ENCODE results near the gene KIF22. TPM values are rescaled to one million over a fixed set of nuclear protein-coding genes. Genes with fewer than 3 reads are reported as not detected.

KIF22 gene
- total RNA-seq, 1 experiment from 2014 or later = 155 TPM

DNA sequence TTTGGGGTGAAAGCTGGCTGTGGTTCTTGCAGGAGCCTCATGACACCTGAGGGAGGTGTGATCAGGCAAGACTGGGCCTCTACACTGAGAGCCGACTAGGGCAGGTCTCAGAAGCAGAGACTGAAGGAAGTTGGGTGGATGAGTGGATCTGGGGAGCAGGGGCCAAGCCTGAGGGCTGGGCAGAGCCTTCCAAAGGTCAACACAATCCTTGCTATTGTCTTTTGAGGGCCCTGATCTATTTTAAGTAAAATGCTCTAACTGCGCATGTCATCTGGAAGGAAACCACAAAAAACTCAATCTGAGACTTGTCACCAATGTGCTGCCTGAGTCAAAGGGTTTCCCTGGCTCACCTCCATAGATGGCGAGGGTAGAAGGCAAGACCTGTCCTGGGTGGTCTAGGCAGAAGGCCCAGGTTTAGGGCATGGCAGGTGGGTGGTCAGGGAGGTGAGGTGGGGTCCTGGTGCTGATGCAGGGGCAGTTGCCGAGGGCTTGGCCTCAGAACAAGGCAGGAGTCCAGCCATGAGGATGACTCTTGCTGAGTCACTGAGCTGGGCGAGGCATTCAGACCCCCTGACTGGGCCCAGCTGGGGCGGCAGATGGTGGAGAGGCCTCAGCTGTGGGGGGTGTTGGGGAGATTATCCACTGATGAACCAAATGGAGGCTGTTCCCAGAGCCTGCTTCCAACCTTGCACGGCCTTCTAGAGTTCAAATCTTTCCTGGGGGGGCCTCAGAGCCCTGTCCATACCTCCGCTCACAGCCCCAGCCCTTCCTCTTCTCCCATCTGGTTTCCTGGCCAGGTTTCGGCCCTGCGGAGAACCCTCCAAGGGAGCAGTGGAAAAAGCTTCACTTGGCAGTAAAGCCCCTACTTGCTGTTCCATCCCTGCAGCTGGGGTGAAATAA, 34.8 kb downstream of the KIF22 start:
- Histone ChIP-seq H3K4me2 (ENCODE audit: low read length) (peak overlapping the region; percentile 78), H3K4me3 (replicated peaks in 1 of 2; ENCODE audit: low read depth in 1 of 2, low read length in 2 of 2) (peak overlapping the region in 1 of 2 experiments; percentile 38; a peak in 2 of 4 replicates), H3K27me3 (ENCODE audit: insufficient read depth, low read length) (no peaks in the 10 kb centered on the region), H4K20me1 (ENCODE audit: insufficient read depth) (no peaks in the 10 kb centered on the region), H3K4me1 (ENCODE audit: control insufficient read depth in 1 of 2, insufficient read depth in 2 of 2, low read length in 2 of 2) (peaks cover 72 to 99% of the 10 kb centered on the region in 2 experiments), H2AFZ (ENCODE audit: low read depth, low read length, poor library complexity, severe bottlenecking) (no peak overlapping the region), H3K9me3 (ENCODE audit: control insufficient read depth in 1 of 2, insufficient read depth in 1 of 2, low read depth in 1 of 2, low read length in 2 of 2) (no peaks in the 10 kb centered on the region), H3K27ac (ENCODE audit: low read depth, low read length) (peak overlapping the region; percentile 98), H3K9me2 (ENCODE audit: insufficient read depth) (no peaks in the 10 kb centered on the region), H3K36me3 (ENCODE audit: control insufficient read depth in 1 of 2, insufficient read depth in 2 of 2, low read length in 2 of 2) (no peaks in the 10 kb centered on the region), H3K9ac (ENCODE audit: low read length) (peak overlapping the region; percentile 56), H3K79me2 (ENCODE audit: insufficient read depth, low read length) (peaks cover 37% of the 10 kb centered on the region)
- ChIA-PET CTCF (interaction anchor here (0.6 to 4.9 kb wide), 3 partner anchors 9 to 207 kb away, joined by 3 to 29 read pairs (median 12); partner anchors contain the start of gene PAGR1), RAD21 (ENCODE audit: low non-redundant PET in 1 of 2, low total read pairs in 2 of 2, uncharacterized antibody in 2 of 2, unreplicated experiment in 2 of 2) (no interaction called here), POLR2A (interaction anchor here (1.1 to 1.2 kb wide), 2 partner anchors 9 to 14 kb away, joined by 3 read pairs; partner anchors contain the start of gene PAGR1)
- BruUV-seq (replicated peaks) = no TSS peak
- DNase-seq (ENCODE audit: low read depth, low spot score) (no peak), ATAC-seq (peak; percentile 41)
- intact Hi-C loops (cut with micrococcal nuclease) = no loop called here
- no peak for TF ChIP-seq FOSL1 (IDR thresholded peaks at IDR 0.05; ENCODE audit: low read depth)
- TF ChIP-seq POLR2AphosphoS5 (IDR thresholded peaks at IDR 0.05; ENCODE audit: low read depth, low read length) = peak; percentile 53

DNA sequence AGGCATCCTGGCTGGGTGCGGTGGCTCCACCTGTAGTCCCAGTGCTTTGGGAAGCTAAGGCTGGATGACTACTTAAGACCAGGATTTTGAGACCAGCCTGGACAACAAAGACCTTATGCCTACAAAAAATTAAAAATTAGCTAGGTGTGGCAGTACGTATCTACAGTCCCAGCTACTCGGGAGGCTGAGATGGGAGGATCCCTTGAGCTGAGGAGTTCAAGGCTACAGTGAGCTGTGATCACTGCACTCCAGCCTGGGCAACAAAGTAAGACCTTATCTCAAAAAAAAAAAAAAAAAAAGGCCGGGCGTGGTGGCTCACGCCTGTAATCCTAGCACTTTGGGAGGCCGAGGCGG, 35.8 kb downstream of the KIF22 start:
- no peaks in the 10 kb centered on the region for H3K36me3 ChIP-seq (ENCODE audit: control insufficient read depth in 1 of 2, insufficient read depth in 2 of 2, low read length in 2 of 2)
- H4K20me1 ChIP-seq (ENCODE audit: insufficient read depth) = no peaks in the 10 kb centered on the region
- peak overlapping the region; percentile 78 for H3K4me2 ChIP-seq (ENCODE audit: low read length)
- ChIA-PET POLR2A (interaction anchor here (0.7 to 1.2 kb wide), 2 partner anchors 15 to 205 kb away, joined by 3 read pairs; partner anchors contain the start of gene TLCD3B), RAD21 (ENCODE audit: low non-redundant PET in 1 of 2, low total read pairs in 2 of 2, uncharacterized antibody in 2 of 2, unreplicated experiment in 2 of 2) (no interaction called here), CTCF (interaction anchor here (2.2 to 4.9 kb wide), 2 partner anchors 10 to 22 kb away, joined by 12 to 29 read pairs; partner anchors contain the start of gene PAGR1)
- ATAC-seq = no peak
- intact Hi-C loops (cut with micrococcal nuclease) = no loop called here
- TF ChIP-seq ZFX (IDR thresholded peaks at IDR 0.05) (no peak), EZH2 (IDR thresholded peaks at IDR 0.05) (no peak), TCF7L2 (IDR thresholded peaks at IDR 0.05; ENCODE audit: borderline replicate concordance, extremely low read depth, insufficient read depth, insufficient read length) (no peak), FOSL1 (IDR thresholded peaks at IDR 0.05; ENCODE audit: low read depth) (no peak), RAD21 (IDR thresholded peaks at IDR 0.05; ENCODE audit: low read depth) (no peak), EGR1 (IDR thresholded peaks at IDR 0.05; ENCODE audit: low read depth) (no peak), CBX3 (IDR thresholded peaks at IDR 0.05; ENCODE audit: low read depth) (no peak), ZNF274 (IDR thresholded peaks at IDR 0.05; ENCODE audit: low read depth, low read length) (no peak), SRF (IDR thresholded peaks at IDR 0.05; ENCODE audit: low read depth) (no peak), YY1 (IDR thresholded peaks at IDR 0.05; ENCODE audit: extremely low read depth, insufficient replicate concordance, low read depth, low read length) (no peak)
- TF ChIP-seq, protein P1, sequence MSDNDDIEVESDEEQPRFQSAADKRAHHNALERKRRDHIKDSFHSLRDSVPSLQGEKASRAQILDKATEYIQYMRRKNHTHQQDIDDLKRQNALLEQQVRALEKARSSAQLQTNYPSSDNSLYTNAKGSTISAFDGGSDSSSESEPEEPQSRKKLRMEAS (IDR thresholded peaks at IDR 0.05) = no peak
- TF ChIP-seq, protein P2, sequence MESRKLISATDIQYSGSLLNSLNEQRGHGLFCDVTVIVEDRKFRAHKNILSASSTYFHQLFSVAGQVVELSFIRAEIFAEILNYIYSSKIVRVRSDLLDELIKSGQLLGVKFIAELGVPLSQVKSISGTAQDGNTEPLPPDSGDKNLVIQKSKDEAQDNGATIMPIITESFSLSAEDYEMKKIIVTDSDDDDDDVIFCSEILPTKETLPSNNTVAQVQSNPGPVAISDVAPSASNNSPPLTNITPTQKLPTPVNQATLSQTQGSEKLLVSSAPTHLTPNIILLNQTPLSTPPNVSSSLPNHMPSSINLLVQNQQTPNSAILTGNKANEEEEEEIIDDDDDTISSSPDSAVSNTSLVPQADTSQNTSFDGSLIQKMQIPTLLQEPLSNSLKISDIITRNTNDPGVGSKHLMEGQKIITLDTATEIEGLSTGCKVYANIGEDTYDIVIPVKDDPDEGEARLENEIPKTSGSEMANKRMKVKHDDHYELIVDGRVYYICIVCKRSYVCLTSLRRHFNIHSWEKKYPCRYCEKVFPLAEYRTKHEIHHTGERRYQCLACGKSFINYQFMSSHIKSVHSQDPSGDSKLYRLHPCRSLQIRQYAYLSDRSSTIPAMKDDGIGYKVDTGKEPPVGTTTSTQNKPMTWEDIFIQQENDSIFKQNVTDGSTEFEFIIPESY (IDR thresholded peaks at IDR 0.05; ENCODE audit: extremely low read depth, insufficient replicate concordance, low read length) = no peak
- no TSS peak for BruUV-seq (replicated peaks)
- H3K9me2 ChIP-seq (ENCODE audit: insufficient read depth) = no peaks in the 10 kb centered on the region
- H3K9me3 ChIP-seq (ENCODE audit: control insufficient read depth in 1 of 2, insufficient read depth in 1 of 2, low read depth in 1 of 2, low read length in 2 of 2) = no peaks in the 10 kb centered on the region
- H3K9ac ChIP-seq (ENCODE audit: low read length) = peak overlapping the region; percentile 56
- H3K4me1 ChIP-seq (ENCODE audit: control insufficient read depth in 1 of 2, insufficient read depth in 2 of 2, low read length in 2 of 2) = peaks cover 71 to 90% of the 10 kb centered on the region in 2 experiments
- no peak overlapping the region for H2AFZ ChIP-seq (ENCODE audit: low read depth, low read length, poor library complexity, severe bottlenecking)
- H3K79me2 ChIP-seq (ENCODE audit: insufficient read depth, low read length) = peaks cover 28% of the 10 kb centered on the region
- no peaks in the 10 kb centered on the region for H3K27me3 ChIP-seq (ENCODE audit: insufficient read depth, low read length)
- no peak overlapping the region for H3K4me3 ChIP-seq (replicated peaks in 1 of 2; ENCODE audit: low read depth in 1 of 2, low read length in 2 of 2)
- peak overlapping the region; percentile 98 for H3K27ac ChIP-seq (ENCODE audit: low read depth, low read length)
- no peak for DNase-seq (ENCODE audit: low read depth, low spot score)
